ENCODE data around the gene ADGRG7.

The ADGRG7 gene

GRCh38 chr3:100717637-100718487, 108.5 kb downstream of the ADGRG7 start:
- Histone ChIP-seq H3K9ac (no peak overlapping the region), H2AFZ (ENCODE audit: low read depth) (no peak overlapping the region), H3K27me3 (ENCODE audit: insufficient read depth, low read depth) (no peaks in the 10 kb centered on the region), H3K4me3 (IDR thresholded peaks at IDR 0.05; ENCODE audit: insufficient read depth, low read depth, low read length) (no peak overlapping the region), H3K4me1 (ENCODE audit: low read depth, poor library complexity, severe bottlenecking) (no peaks in the 10 kb centered on the region), H3K79me2 (ENCODE audit: insufficient read depth, low read depth) (peaks cover 72% of the 10 kb centered on the region), H3K4me2 (no peak overlapping the region), H4K20me1 (ENCODE audit: insufficient read depth) (peaks cover 20% of the 10 kb centered on the region), H3K27ac (no peak overlapping the region), H3K36me3 (ENCODE audit: insufficient read depth) (peaks cover 7% of the 10 kb centered on the region; the same call in 1 of the 2 replicates)
- no peak for TF ChIP-seq CTCF (conservative IDR thresholded peaks at IDR 0.05; ENCODE audit: low read depth, low read length)

GRCh38 chr3:100719136-100719535, 109.7 kb downstream of the ADGRG7 start:
- Histone ChIP-seq H4K20me1 (ENCODE audit: insufficient read depth) (peaks cover 20% of the 10 kb centered on the region), H3K27ac (no peak overlapping the region), H2AFZ (ENCODE audit: low read depth) (no peak overlapping the region), H3K4me3 (IDR thresholded peaks at IDR 0.05; ENCODE audit: insufficient read depth, low read depth, low read length) (no peak overlapping the region), H3K36me3 (ENCODE audit: insufficient read depth) (peaks cover 7% of the 10 kb centered on the region; the same call in 1 of the 2 replicates), H3K9ac (no peak overlapping the region), H3K79me2 (ENCODE audit: insufficient read depth, low read depth) (peaks cover 60% of the 10 kb centered on the region), H3K27me3 (ENCODE audit: insufficient read depth, low read depth) (no peaks in the 10 kb centered on the region), H3K4me2 (no peak overlapping the region), H3K4me1 (ENCODE audit: low read depth, poor library complexity, severe bottlenecking) (no peaks in the 10 kb centered on the region)
- TF ChIP-seq CTCF (conservative IDR thresholded peaks at IDR 0.05; ENCODE audit: low read depth, low read length) = no peak

- Histone ChIP-seq H4K20me1 (ENCODE audit: insufficient read depth) (peaks cover 20% of the 10 kb centered on the region), H2AFZ (ENCODE audit: low read depth) (no peak overlapping the region), H3K79me2 (ENCODE audit: insufficient read depth, low read depth) (peaks cover 49% of the 10 kb centered on the region), H3K9ac (no peak overlapping the region), H3K4me2 (no peak overlapping the region), H3K4me1 (ENCODE audit: low read depth, poor library complexity, severe bottlenecking) (no peaks in the 10 kb centered on the region), H3K27ac (no peak overlapping the region), H3K4me3 (IDR thresholded peaks at IDR 0.05; ENCODE audit: insufficient read depth, low read depth, low read length) (no peak overlapping the region), H3K27me3 (ENCODE audit: insufficient read depth, low read depth) (no peaks in the 10 kb centered on the region), H3K36me3 (ENCODE audit: insufficient read depth) (0 out of 2 replicates have a peak, but pooled peaks cover 7% of the 10 kb centered on the region)
- TF ChIP-seq CTCF (conservative IDR thresholded peaks at IDR 0.05; ENCODE audit: low read depth, low read length) = no peak
Observed at GRCh38 chr3:100720426-100720825, 111.0 kb downstream of the ADGRG7 start.

- no peaks in the 10 kb centered on the region; the same call in 1 of the 2 replicates for H4K20me1 ChIP-seq (ENCODE audit: insufficient read depth)
- no peak overlapping the region for H3K27ac ChIP-seq
- peaks cover 6% of the 10 kb centered on the region; the same call in 1 of the 2 replicates for H3K36me3 ChIP-seq (ENCODE audit: insufficient read depth)
- no peak overlapping the region for H3K4me2 ChIP-seq
- H3K9ac ChIP-seq = no peak overlapping the region
- no peak overlapping the region for H2AFZ ChIP-seq (ENCODE audit: low read depth)
- no peak for TF ChIP-seq CTCF (conservative IDR thresholded peaks at IDR 0.05; ENCODE audit: low read depth, low read length)
- H3K4me3 ChIP-seq (IDR thresholded peaks at IDR 0.05; ENCODE audit: insufficient read depth, low read depth, low read length) = no peak overlapping the region
- no peaks in the 10 kb centered on the region for H3K27me3 ChIP-seq (ENCODE audit: insufficient read depth, low read depth)
- H3K4me1 ChIP-seq (ENCODE audit: low read depth, poor library complexity, severe bottlenecking) = peaks cover 28% of the 10 kb centered on the region
- peaks cover 11% of the 10 kb centered on the region; the same call in 1 of the 2 replicates for H3K79me2 ChIP-seq (ENCODE audit: insufficient read depth, low read depth)
Observed at GRCh38 chr3:100725935-100726513, 116.6 kb downstream of the ADGRG7 start.
